Measurements from ENCODE around the gene TXLNA.

The TXLNA gene

DNA sequence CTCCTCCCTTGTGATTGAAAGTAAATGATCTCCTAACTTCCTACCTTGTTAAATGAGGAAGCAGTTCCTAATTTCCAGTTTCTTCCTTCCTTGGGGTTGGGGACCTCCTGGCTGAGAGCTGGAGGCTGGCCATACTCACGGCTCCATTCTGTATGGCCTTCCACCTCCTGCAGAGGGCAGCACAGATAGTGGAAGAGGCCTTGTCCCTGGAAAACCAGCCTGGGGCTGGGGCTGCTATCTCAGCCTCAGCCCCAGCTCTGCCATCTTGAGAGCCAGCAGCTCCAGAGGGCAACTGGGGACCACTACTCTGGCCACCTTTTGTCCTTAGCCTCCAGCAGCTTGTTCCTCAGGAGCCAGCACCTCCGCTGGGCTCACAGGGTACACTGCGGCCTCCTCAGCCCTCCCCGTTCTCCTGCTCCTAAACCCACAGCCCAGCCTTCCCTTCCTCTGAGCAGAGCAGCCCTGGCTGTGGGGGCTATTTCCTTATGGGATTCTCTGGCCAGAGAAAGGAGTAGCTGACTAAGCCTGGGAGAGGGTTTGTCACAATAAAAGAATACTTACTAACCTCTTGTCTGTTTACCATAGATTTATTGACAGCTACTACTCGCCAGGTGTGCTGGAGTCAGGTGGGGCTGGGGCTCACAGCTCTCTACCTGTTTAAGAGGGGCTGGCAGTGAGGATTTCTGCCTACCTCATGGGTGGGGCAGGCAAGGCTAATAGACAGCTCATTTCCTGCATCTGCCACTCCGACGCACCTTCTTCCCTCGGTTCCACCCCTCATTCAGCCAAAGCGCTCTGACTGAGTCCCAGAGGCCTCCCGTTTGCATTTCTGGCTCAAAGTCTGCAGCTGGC, 36.4 kb downstream of the TXLNA start:
- peak; percentile 70 for DNase-seq

DNA sequence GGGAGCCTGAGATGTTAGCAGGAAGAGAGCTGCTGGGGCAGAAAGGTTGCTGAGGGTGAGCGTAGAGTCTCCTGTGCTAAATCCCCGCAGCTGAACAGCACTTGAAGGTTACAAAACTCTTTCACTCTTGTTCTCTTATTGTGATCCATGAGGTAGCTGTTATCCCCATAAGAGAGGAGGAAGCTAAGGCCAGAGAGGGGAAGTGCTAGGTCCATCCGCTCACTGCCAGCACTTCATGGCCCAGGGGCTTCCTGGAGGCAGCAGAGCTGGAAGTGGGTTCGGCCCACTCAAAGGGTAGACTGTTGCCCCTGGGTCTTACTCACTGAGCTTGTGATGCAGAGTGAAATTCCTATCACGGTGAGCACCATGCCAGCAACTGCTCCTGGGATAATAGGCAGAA, 37.1 kb downstream of the TXLNA start:
- no peak for DNase-seq

DNA sequence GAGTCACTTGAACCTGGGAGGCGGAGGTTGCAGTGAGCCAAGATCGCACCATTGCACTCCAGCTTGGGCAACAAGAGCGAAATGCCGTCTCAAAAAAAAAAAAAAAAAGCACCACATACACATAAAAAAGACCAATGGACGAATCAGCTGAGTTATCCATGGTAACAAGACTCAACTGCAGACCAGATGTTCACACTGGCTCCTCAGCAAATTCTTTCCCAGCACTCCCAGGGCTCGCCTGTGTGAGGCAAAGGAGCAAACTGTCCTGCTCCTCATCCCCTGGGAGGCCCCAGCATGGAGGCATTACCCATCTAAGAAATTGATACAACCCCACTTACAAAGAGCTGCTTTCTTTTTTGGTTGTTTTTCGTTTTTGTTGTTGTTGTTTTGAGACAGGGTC, 39.5 kb downstream of the TXLNA start:
- no peak for DNase-seq

DNA sequence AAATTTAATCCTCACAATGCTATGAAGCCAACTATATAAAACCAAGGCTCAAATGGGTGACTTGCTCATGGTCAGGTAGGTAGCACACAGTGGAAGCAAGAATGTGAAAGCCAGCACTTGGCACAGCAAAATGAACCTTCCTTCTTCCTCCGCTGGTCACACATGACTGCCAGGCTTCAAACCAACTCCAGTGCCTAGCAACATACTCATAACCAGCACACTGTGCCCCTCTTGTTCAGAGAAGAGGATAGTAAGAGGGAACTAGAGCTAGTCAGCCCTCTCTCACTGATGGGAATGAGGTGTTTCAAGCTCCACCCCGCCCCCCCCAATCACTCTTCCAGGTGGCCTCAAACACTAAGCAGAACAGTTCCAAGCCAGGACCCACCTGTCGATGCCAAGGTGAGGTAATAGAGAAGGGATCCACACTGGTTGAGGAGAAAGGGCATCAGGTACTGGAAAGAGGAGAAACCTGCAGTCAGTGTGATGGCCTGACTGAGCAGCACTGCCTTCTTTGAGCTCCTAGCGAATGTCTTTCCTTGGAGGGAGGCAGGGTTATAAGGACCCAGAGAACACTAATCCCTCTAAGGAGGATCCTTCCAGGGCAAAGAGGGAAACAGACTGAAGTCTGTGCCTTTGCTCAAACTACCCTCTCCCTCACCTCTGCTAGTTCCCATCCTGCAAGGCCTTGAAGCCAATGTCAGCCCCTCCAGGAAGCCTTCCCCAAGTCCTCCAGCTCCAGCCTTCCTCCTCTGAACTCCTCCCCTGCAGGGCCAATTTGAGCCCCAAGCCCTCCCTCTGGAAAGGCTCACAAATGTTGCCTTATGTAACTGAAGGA, 41.5 kb downstream of the TXLNA start:
- no peak for DNase-seq

DNA sequence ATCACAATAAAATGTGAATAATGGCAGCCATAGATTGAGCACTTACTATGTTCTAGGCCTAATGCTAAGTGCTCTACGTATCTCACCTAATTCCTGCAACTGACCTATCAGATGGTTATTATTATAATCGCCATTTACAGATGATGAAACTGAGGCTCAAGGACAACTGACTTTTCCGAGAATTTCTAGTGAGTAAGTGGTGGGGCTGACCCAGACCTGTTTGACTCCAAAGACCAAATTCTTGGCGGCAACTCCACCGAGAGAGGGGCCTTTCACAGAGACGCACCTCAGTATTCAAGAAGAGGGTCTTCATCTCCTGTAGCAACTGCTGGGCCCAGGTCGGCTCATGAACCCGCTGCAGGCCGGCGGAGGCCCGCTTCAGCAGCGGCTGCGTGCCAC, 42.1 kb downstream of the TXLNA start:
- DNase-seq: no peak

DNA sequence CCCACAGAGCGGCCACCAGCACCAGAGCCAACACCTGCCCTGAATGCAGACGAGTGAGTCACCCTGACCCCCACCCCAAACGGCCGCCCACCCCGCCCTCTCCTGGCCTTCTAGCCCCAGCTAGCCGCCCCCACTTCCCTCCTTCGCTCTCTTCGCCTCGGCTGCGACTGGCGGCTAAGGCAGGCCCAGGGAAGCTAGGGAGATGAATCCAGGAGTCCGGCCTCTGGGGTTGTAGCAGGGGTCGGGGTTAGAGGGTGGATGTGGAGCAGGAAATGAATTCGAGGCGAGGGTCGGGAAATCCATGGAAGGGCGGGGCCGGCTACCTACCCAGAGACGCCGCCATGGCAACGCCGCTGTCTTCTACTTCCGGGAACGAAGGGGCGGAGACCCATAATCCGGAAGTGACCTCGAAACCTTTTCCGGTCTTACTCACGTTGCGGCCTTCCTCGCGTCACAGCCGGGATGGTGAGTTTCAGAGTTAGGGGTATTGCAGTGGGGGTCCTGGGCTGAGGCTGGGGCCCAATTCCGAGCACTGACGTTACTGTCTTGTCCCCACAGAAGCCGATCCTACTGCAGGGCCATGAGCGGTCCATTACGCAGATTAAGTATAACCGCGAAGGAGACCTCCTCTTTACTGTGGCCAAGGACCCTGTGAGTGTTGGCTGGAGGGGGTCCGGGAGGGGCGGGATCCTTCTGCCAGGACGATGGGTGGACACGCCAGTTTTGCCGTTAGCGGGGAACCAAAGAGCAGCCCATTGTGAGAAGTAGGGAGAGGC, 42.7 kb downstream of the TXLNA start, which contains the start of the genes EIF3I and TMEM234:
Gene EIF3I (plus strand): TSS at position 428 of the 776 bp plus-strand sequence. CDS start 35 bp downstream, at position 463.
Gene TMEM234 (minus strand): TSS at position 374 of the 776 bp plus-strand sequence. CDS start 31 bp downstream, at position 343.
- peak; percentile 94 for DNase-seq

DNA sequence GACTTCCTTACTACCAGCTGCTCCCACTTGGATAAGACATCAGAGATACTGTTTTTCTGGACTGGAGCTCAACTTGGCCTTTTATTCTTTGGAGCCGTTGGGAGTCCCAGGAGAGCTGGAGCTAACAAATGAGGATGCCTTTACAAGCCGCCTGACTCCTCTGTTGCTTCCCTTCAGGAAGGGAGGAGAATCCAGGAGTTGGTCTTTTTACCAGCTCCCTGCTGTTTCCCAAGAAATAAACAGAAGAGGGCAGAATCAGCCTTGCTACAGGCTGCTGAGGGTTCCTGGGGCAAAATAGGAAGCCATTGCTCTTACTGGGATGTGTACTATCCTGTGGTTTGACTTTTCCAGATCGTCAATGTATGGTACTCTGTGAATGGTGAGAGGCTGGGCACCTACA, 44.2 kb downstream of the TXLNA start:
- no peak for DNase-seq

DNA sequence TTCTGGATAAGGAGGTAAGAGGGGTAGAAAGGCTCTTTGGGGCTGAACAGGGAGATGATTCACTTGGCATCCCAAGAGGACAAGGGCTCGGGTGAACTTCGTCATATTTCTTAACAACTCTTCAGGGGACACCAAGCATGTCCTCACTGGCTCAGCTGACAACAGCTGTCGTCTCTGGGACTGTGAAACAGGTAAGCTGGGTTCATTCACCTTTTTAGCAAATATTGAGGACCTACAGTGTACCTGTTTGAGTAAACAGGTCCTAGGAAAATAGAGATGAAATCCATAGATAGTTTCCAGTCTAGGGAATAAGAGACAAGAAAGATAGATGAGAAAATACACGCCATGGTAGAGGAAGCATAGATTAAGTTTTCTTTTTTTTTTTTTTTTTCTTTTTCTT, 44.8 kb downstream of the TXLNA start:
- no peak for DNase-seq

DNA sequence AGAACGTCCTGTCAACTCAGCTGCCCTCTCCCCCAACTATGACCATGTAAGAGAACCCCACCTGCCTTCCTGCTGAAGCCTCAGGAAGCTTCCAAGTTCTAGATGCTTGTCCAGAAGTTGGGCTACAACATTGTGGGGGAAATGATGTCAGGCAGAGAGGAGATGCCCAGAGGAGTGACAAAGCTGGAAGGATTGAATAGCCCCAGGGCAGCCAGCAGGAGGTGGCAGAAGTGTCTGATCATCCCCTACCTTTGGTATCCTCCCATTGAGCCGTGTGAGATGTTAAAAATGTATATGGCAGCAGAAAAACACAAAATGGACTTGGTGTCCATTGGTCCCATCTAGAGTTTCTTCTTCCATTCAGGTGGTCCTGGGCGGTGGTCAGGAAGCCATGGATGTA, 49.3 kb downstream of the TXLNA start:
- DNase-seq: no peak

DNA sequence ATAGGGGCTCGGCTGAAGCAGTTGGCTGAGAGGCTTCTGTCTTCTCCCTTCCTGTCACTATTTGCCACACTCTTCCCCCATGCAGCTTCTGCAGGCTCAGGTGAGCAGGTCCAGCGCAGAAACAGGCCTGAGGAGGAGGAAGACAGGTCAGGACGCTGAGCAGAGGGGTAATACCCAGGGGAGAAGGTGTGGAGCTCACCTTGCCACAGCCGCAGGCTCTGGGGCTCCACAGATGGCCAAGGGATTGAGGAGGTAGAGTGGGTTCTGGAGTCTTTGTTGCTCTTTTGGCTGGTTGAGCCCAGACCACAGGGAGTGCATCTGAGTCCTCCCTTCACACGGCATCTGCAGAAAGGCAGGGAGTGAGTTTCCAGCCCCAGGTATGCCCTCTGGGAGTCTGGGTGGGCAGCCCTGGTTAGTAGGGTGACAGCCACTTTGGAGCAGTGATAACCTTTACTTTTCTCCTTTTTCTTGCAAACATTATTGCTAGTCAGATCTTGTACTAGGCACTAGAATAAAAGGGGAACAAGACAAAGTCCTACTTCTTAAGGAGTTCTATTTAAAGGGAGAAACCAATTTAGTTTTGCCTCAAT, 52.5 kb downstream of the TXLNA start:
- DNase-seq: no peak

DNA sequence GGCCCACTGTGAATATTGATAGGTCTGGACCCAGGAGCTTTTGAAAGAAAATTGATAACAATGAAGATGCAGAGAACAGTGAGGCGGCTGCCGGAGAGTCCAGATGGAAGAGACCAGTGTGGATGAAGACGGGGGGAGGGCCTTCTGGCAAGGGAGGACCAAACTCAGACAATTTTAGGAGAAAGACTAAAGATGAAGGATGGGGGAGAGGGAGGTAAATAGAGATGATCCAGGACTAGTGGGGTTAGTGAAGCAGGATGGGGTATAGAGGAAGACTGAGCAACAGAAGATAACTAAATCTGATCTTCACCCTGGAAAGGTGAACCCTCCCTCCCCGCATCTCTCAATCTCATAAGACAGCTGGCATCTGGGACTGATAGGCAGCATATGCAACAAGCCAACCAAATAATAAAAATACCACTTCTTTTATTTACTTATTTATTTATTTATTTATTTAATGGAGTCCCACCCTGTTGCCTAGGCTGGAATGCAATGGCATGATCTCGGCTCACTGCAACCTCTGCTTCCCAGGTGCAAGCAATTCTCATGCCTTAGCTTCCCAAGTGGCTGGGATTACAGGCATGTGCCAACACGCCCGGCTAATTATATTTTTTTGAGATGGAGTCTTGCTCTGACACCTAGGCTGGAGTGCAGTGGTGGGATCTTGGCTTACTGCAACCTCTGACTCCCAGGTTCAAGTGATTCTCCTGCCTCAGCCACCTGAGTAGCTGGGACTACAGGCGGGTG, 53.3 kb downstream of the TXLNA start:
- DNase-seq: no peak

DNA sequence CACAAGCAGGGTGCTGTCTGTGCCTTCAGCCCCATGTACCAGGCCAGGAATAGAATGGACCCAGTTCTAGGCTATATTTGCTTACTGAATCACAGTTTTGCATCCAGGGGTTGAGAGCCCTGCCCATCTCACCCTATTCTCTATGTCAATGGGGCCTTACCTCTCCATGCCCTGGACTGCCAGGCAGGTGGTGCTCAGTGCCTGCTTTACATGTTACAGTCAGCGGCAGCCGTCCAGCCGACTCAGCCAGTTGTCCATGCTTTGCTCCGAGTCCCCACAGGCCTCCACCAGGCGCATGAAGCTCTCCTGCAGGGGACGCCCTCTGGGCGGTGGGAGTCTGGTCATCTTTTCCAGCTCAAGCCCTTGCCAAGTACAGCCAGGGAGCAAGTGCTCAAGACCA, 55.3 kb downstream of the TXLNA start:
- no peak for DNase-seq

DNA sequence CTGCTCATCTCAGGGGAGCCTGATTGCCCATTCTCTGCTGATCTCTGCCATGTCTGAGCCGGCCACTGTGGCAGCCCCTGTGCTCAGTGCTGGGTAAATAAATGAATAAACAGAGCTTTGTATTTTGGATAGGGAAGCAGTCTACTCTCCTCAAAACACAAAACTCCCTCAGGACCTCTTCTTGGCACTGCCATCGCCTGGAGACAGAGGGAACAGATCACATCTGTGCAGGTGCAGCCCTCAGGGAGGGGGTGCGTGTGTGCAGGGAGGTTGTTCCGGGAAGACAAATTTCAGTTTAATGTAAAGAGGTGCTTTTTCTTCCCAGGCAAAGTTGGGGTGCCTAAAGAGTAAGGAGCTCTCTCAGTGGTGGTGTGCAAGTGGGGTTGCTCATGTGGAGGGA, 59.9 kb downstream of the TXLNA start:
- DNase-seq: no peak

DNA sequence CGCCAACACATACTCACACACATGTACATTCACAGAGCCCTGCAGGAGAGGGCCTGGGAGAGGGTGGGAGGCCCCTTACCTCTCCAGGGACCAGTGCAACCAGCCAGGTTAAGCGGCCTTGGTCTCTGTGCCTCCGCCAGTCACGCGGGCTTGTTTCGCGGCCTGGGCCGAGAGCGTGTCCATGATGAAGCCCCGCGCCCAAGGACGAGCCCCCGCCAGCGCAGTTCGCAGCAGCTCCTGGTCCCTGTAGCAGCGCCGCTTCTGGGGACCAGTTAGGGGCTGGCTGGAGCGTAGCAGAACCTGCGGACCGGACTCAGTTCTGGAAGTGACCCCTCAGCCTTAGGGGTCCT, 60.3 kb downstream of the TXLNA start:
- DNase-seq: no peak

DNA sequence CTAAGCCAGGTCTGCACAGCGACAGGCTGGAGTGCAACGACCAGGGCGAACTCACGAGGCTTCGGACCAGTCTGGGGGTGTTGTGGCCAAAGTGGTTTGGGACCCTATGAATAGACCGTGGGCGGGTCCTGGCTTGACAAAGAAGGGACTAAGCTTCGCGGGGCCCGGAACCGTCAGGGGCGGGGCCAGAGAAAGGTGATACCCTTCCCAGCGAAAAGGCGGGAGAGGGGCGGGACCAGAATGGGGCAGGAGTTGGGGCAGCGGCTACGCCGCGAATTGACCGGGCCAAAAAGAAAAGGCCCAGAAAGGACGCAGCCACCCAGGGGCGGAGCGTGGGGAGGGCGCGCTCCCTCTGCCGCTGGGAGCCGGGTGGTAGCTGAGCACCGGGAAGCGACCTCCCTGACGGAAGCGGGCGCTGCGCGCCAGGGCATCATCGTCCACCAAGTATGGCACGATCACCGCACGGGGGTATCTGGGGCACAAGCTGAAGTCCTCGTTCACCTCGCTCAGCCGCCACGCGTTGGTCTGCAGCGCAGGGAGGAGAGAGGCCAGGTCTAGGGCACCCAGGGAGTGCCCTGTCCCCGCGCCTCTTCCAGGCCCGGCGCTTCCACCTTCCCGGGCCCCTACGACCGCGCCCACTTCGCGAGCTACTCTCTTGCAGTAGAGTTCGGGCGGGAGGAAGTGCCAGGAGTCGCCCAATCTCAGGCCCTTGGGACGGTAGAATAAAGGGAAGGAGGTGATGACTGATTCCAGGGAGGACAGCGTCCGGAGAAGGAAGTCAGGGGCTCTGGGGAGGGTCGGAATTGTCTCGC, 60.9 kb downstream of the TXLNA start:
- peak; percentile 48 for DNase-seq

DNA sequence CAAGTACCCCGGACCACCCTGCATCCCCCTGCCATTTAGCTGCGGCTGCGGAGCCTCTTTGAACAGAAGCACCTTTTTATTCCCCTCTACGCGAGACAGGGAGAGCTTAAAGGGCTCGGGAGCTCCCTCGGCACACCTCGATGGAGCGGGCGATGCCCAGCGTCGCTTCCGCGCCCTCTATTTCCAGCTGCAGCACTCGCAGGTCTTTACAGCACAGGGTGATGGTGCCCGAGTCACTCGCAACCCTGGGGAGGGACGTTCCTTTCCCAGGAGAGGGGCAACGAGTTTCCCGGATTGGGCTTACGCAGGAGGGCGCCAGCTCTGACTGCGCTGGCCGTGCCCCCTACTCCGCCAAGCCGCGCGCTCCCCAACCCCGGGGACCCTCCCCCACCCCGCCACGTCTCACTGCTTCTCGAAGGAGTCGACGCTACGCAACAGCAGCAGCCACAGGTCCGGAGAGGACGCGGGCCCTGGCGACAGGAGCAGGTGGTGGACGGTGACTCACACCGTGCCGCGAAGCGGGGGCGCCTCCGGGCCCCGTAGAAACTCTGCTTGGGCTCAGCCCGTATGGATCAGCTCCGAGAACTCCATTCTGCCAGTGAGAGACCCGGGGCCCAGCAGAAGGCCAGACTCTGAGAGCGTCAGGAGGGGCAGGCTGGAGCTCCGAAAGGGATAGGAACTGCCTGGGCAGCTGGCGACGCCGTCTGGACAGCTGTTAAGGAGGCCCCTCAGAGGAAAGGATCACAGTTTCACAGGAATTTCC, 61.7 kb downstream of the TXLNA start:
- DNase-seq: peak; percentile 29

DNA sequence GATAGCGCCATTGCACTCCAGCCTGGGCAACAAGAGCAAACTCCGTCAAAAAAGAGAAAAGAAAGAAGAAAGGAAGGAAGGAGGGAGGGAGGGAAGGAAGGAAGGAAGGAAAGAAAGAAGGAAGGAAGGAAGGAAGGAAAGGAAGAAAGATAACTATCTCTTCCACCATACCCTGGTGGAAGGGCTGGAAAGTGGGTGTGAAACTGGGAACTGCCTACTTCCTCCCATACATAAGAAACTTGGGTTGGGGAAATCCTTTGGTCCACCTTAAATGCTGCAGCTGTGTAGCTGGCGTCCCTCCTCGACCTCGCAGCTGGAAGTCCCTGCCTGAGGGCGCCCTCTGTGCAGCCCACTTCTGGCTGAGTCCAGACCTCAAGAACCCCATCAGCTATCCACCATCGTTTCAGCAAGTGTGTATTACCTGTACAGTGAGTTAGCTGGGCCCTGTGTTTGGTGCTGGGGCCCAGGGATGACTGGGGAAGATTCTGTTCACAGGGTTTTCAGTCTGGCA, 62.9 kb downstream of the TXLNA start:
- no peak for DNase-seq

DNA sequence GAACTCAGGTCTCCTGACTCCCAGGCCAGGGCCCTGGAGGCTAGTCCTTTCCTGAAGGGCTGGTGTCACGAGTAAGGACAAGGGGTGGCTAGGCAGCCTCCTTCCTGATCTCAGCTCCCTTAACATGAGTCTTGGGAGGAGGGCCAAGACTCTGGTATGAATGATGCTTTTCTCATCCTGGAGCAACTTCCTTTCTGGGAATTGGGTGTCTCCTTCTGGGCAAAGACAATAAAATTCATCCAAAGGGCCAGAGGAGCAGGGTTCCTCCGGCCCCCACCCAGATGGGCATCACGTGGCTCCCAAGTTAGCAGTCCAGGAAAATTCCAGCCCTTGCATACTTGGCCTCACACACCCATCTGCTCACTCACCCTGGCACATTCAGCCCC, 67.4 kb downstream of the TXLNA start, which contains the start of gene FAM167B:
Gene FAM167B (plus strand): TSS at position 335 of the 386 bp plus-strand sequence. CDS start 200 bp downstream, outside the sequence.
- no peak for DNase-seq

DNA sequence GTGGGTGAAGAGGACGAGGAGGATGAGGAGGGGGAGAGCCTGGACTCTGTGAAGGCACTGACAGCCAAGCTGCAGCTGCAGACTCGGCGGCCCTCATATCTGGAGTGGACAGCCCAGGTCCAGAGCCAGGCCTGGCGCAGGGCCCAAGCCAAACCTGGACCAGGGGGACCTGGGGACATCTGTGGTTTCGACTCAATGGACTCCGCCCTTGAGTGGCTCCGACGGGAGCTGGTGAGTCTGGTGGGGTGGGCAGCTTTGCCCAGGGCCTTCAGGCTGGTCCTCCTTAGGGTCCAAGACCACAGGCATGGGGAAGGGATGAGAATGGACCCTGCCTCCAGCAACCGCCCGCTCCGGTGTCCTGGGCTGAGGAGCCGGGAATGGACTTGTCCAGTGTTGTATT, 68.0 kb downstream of the TXLNA start:
- no peak for DNase-seq

Measured in activated CD4-positive, alpha-beta T cell treated with anti-CD3 and anti-CD28 coated beads, Interleukin-10, Interleukin-2, amounts not matched to agents 100 ng/mL and 50 ng/mL, durations not matched to agents 16 hours and 8 hours (primary cell).